Left ventricle myocardium inferior (tissue), 1 donor: ENCODE results near the gene ATF6. TPM values are rescaled to one million over a fixed set of nuclear protein-coding genes. Genes with fewer than 3 reads are reported as not detected.
"Not testable (repeated sequence)": the region's sequence is repeated elsewhere in the genome, so short reads cannot be mapped to it uniquely, and the experiment has no call there.

Experiments used
- DNase-seq: peaks from one replicate; pipeline ENCODE4 v3.0.0-alpha.2; 2020
- H3K27ac ChIP-seq: fragments of 200-600 bp; replicated peaks from 2 replicates; pipeline ENCODE4 v1.8.0; 2021
- H3K27me3 ChIP-seq: fragments of 200-600 bp; 2 replicates; pipeline ENCODE4 v1.8.0; 2021; ENCODE audit warnings: low read depth
- H3K36me3 ChIP-seq: fragments of 200-600 bp; 2 replicates; pipeline ENCODE4 v1.8.0; 2021
- H3K4me1 ChIP-seq: fragments of 200-600 bp; 2 replicates; pipeline ENCODE4 v1.8.0; 2021
- H3K4me3 ChIP-seq: fragments of 200-600 bp; 2 replicates; pipeline ENCODE4 v1.8.0; 2021; ENCODE audit warnings: mild to moderate bottlenecking, moderate library complexity
- H3K9me3 ChIP-seq: fragments of 200-600 bp; replicated peaks from 2 replicates; pipeline ENCODE4 v1.8.0; 2021
- CTCF ChIP-seq: fragments of 200-600 bp; IDR thresholded peaks from 2 replicates; pipeline ENCODE4 v1.8.0; 2021; ENCODE audit warnings: antibody characterized with exemption, mild to moderate bottlenecking, borderline replicate concordance
- intact Hi-C: fragments of 100-400 bp; cut with micrococcal nuclease; formaldehyde crosslinking; loops from one replicate; pipeline ENCODE4 v1.11.0; 2022
- total RNA-seq: library from RNA; stranded (reverse); fragmentation: NEBNext Ultra II Directional; extraction: Animal tissue kit (Norgen Biotek cat#: 25700); gene quantifications from one replicate; pipeline ENCODE4 v1.2.1, GENCODE V29; 2021
- donor health status: DM: no; HTN: yes; CAD: no; lungs with severe emphysema.

Gene ATF6
- total RNA-seq, 1 donor from 2014 or later, result 13.0 TPM

GRCh38 chr1:161749509-161750407 lies 16.4 kb upstream of the ATF6 start, which contains the start of gene DUSP12:
DUSP12 (plus strand) TSS chr1:161749786; CDS start chr1:161749802, 16 bp downstream.
- no peak for TF ChIP-seq CTCF
- Histone ChIP-seq H3K27ac (peak within 1 kb of the TSS; percentile 95), H3K9me3 (no peaks in the 10 kb centered on the region), H3K4me3 (peak within 1 kb of the TSS; percentile 91), H3K36me3 (peaks cover 35% of the 10 kb centered on the region), H3K27me3 (peaks cover 6% of the 10 kb centered on the region), H3K4me1 (peaks cover 28% of the 10 kb centered on the region)
- DNase-seq, result peak; percentile 95
- intact Hi-C loops, result loop anchor here (10.0 kb wide), 1 partner anchor 265 kb away; no protein-coding TSS in a partner anchor

GRCh38 chr1:161763522-161764098 lies 2.5 kb upstream of the ATF6 start:
- Histone ChIP-seq H3K9me3 (no peaks in the 10 kb centered on the region), H3K27me3 (no peaks in the 10 kb centered on the region), H3K4me1 (peaks cover 25% of the 10 kb centered on the region), H3K27ac (no peak overlapping the region), H3K36me3 (peaks cover 10% of the 10 kb centered on the region), H3K4me3 (no peak overlapping the region)
- no peak for DNase-seq
- intact Hi-C loops, result no loop called here
- peak; percentile 42 for TF ChIP-seq CTCF

GRCh38 chr1:161768461-161768860 lies 2.3 kb downstream of the ATF6 start:
- intact Hi-C loops, result no loop called here
- no peak for DNase-seq
- TF ChIP-seq CTCF, result no peak
- H3K4me3 ChIP-seq, result no peak overlapping the region
- H3K27me3 ChIP-seq, result no peaks in the 10 kb centered on the region
- no peak overlapping the region for H3K27ac ChIP-seq
- H3K36me3 ChIP-seq, result no peaks in the 10 kb centered on the region
- H3K9me3 ChIP-seq, result no peaks in the 10 kb centered on the region
- H3K4me1 ChIP-seq, result peaks cover 71% of the 10 kb centered on the region

- TF ChIP-seq CTCF, result no peak
- Histone ChIP-seq H3K4me3 (no peak overlapping the region), H3K9me3 (no peaks in the 10 kb centered on the region), H3K27ac (no peak overlapping the region), H3K36me3 (no peaks in the 10 kb centered on the region), H3K27me3 (no peaks in the 10 kb centered on the region), H3K4me1 (peaks cover 74% of the 10 kb centered on the region)
- intact Hi-C loops, result no loop called here
- no peak for DNase-seq
Measured at GRCh38 chr1:161768986-161769672, 3.0 kb downstream of the ATF6 start.

- H3K9me3 ChIP-seq, intact Hi-C loops, H3K27ac ChIP-seq, H3K36me3 ChIP-seq, H3K27me3 ChIP-seq, DNase-seq, H3K4me3 ChIP-seq: not testable (repeated sequence)
- peaks cover 74% of the 10 kb centered on the region for H3K4me1 ChIP-seq
Measured at GRCh38 chr1:161769673-161770045, 3.5 kb downstream of the ATF6 start.
